Fibroblast of skin of abdomen (primary cell): ENCODE results near the gene COL21A1.

ENCODE experiments used
- DNase-seq: peaks from one replicate; pipeline ENCODE4 v3.0.0-alpha.2; 2013

The COL21A1 gene

DNA sequence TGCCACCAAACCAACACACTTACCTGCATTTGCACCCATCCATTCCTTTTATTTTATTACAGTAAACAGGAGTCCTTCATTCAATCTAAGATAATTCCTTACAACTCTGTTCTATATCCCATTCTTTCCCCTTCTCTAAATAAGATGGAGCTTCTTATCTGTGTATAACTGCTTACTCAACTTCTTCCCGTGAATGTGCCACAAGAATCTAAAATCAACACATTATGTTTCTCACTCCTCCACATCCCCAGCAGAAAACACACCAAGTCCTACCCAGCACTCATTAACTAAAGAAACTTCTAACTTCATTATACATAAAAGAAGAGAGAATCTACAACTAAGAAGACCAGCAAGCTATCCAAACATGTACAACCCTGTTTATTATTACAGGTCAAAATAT, 141.1 kb downstream of the COL21A1 start:
- DNase-seq = no peak

- DNase-seq = peak; percentile 18
These were observed 142.8 kb downstream of the COL21A1 start for GRCh38 chr6:56104591-56104990.

GRCh38 chr6:56102216-56102615, 145.2 kb downstream of the COL21A1 start:
- DNase-seq = no peak

DNA sequence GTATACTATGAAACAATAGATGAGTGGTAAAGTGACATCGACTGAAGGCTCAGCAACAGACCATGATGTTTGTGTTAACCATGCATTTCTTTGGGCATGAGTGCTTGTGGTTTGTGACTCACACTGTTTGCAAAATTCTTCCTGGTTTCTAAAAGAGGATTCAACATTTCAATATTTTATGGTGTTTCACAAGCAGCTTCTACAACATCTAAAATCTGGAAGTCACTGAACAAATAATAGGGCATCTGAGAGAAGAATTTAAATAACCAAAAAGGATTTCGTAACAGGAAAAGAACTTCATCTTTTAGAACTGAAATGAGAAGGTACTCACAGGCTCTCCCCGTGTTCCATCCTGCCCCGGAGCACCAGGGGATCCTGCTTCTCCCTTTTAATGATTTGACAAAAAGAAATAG, 146.2 kb downstream of the COL21A1 start:
- peak; percentile 95 for DNase-seq

GRCh38 chr6:56096946-56097621, 150.3 kb downstream of the COL21A1 start:
- DNase-seq = no peak

DNA sequence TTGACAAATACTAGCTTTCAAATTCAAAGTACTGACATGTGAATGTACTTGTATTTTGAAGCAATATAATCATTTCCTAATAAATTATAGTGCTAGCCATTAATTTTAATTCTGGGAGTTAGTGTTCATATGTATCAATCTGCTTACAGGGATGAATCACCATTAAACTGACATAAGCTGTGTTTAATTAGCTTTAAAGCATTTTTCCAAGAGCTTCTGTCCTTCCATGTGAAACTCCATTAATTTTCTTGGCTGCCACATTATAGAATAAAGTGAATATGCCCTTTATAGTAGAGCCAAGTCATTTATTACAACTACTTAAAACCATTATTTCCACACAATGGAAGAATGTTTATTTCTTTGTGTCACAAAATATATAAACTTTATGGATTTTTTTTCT, 150.8 kb downstream of the COL21A1 start:
- DNase-seq = peak; percentile 56

GRCh38 chr6:56093776-56094175, 153.6 kb downstream of the COL21A1 start:
- DNase-seq = no peak

- DNase-seq = peak; percentile 80
These were observed 156.1 kb downstream of the COL21A1 start for GRCh38 chr6:56091159-56091869.

GRCh38 chr6:56088641-56089040, 158.7 kb downstream of the COL21A1 start:
- no peak for DNase-seq

DNA sequence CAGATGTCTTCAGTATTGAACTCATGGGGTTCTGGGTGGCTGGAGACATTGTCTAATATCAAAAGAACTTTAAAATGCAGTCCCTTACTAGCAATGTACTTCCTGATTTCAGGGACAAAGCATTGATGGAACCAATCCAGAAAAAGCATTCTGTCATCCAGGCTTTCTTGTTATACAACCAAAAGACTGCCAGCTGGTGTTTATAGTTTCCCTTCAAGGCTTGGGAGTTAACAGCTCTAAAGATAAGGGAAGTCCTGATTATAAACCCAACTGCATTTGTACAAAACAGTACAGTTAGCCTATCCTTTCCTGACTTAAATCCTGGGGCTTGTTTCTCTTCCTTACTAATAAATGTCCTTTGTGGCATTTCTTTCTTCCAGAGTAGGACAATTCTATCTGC, 160.0 kb downstream of the COL21A1 start:
- DNase-seq = no peak

GRCh38 chr6:56079751-56080540, 167.4 kb downstream of the COL21A1 start:
- no peak for DNase-seq

DNA sequence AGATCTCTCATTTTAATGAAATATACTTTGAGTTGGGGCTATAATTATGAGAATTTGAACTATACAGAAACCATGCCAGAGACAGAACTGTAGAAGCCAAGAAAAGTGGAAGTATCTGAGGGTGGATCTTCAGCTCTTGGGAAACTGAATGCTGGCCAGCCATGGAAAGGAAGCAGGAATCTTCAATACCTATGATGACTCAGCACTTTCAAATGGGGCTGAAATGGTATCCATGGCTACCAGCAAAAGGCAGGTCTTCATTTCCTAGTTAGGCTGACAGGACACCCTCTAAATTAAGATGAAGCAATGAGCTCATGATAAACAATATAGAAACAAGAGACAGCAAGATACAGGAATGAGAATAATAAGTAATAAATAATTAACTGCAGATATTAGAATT, 171.3 kb downstream of the COL21A1 start:
- DNase-seq = no peak

- no peak for DNase-seq
These were observed 173.6 kb downstream of the COL21A1 start for GRCh38 chr6:56073761-56074160.

- DNase-seq = no peak
These were observed 174.1 kb downstream of the COL21A1 start for GRCh38 chr6:56073315-56073714.

- DNase-seq = no peak
These were observed 174.5 kb downstream of the COL21A1 start for GRCh38 chr6:56072856-56073255.

GRCh38 chr6:56065408-56065807, 182.0 kb downstream of the COL21A1 start:
- no peak for DNase-seq

GRCh38 chr6:56062836-56063235, 184.5 kb downstream of the COL21A1 start:
- no peak for DNase-seq

GRCh38 chr6:56058636-56059035, 188.7 kb downstream of the COL21A1 start:
- DNase-seq = no peak

DNA sequence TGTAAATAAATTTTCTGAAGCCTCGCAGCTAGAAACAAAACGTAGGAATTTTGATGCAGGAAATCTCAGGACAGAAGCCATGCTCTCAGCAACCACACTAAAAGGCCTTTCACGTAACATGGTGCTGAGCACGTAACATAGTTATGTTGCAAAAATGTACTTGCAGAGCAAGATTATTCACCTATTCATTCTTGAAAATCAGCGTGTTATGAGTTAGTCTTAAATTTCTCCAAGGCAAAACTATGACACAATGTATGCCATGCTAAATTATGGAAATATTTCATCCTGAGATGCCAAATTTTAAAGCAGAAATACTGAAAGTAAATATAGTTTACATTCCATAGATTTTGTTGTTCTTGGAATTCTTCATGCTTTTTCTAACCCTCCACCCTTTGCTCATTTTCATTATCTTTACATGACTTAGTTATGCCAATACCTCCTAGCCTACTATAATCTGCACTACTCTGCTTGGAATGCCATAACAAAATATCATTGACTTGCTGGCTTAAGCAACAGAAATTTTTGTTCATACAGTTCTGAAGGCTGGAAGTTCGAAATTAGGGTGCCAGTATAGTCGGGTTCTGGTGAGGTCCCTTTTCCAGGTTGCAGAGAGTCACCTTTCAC, 192.2 kb downstream of the COL21A1 start:
- DNase-seq = no peak

DNA sequence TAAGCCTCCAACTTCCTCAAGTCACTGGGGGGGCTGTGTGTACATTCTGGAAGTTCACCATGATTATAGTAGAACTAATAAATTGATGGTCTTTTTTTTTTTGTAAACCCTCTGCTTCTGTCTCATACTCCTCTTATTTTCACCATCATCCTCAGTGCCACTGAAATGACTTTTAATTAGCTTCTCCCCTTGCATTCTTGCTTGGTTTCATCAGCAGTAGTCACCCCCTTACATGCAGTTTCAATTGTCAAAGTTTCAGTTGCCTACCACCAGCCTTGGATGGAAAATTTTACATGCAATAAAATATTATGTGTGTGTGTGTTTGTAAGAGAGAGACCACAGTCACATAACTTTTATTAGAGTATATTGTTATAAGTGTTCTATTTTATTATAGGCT, 196.2 kb downstream of the COL21A1 start:
- DNase-seq = no peak

DNA sequence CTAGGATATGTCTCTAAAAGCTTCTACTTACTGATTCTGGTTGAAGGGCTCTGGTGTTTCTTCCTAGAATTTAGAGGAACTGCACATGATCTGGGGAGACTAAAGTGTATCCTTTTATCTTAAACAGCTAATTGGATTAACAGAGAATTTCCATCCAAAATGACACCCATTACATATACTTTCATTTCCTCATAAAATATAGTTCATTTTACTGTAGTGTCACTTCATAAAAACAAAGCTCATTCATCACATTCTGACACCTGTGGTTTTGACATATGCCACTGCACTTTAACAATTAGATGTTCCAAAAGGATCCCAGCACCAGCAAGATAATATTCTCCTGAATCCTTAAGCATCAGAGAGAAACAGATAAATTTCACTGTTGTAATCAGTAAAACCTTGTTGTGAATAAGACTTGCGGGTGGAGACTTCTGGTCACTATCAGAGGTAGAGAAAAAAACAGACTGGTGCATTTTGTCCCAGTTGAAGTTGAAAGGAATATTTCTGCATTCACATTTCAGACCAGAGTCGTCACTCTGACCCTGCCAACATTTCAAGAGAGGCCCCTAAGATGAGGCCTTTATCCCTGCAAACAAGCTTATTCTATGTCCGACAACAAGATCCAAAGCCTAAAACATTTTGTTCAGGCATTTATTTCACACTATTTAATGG, 196.7 kb downstream of the COL21A1 start:
- no peak for DNase-seq

- no peak for DNase-seq
These were observed 198.8 kb downstream of the COL21A1 start for GRCh38 chr6:56048601-56049000.
